Activated naive CD4-positive, alpha-beta T cell treated with anti-CD3 and anti-CD28 coated beads for 36 hours (primary cell): ENCODE results near the gene KCNK15. TPM values are rescaled to one million over a fixed set of nuclear protein-coding genes. Genes with fewer than 3 reads are reported as not detected.

ENCODE experiments used
- CTCF ChIA-PET: fragments of 350-600 bp; sonication (Branson Sonifier 250); formaldehyde crosslinking; loops from one replicate; lab custom pipeline; 2021; ENCODE audit warnings: antibody characterized with exemption; lab: Charles Lee
- DNase-seq: peaks from one replicate; pipeline ENCODE4 v3.0.0-alpha.2; 2020
- H3K27ac Mint-ChIP-seq: one replicate; pipeline ENCODE4 v1.8.0; 2021; ENCODE audit warnings: mild to moderate bottlenecking, mixed read lengths
- H3K27me3 Mint-ChIP-seq: one replicate; pipeline ENCODE4 v1.8.0; 2021; ENCODE audit warnings: low read depth, mixed read lengths
- H3K36me3 Mint-ChIP-seq: one replicate; pipeline ENCODE4 v1.8.0; 2021; ENCODE audit warnings: low read depth, mixed read lengths
- H3K4me1 Mint-ChIP-seq: one replicate; pipeline ENCODE4 v1.8.0; 2021; ENCODE audit warnings: low read depth, mixed read lengths
- H3K4me3 Mint-ChIP-seq: one replicate; pipeline ENCODE4 v1.8.0; 2021; ENCODE audit warnings: mild to moderate bottlenecking, moderate library complexity, mixed read lengths
- H3K9me3 Mint-ChIP-seq: one replicate; pipeline ENCODE4 v1.8.0; 2021; ENCODE audit warnings: mixed read lengths
- intact Hi-C: fragments of 100-400 bp; cut with micrococcal nuclease; formaldehyde crosslinking; loops from one replicate; pipeline ENCODE4 v1.15.1; 2023
- total RNA-seq, 2 experiments: library from RNA; stranded (reverse); gene quantifications; one replicate each; pipeline ENCODE4 v1.2.3, GENCODE V29; 2021

Gene KCNK15
- total RNA-seq, 2 experiments from 2014 or later = 0.96 to 1.0 TPM

GRCh38 chr20:44717986-44718385 is 27.7 kb upstream of the KCNK15 start:
- CTCF ChIA-PET = interaction anchor here (0.7 kb wide), 1 partner anchor 16 kb away, joined by 3 read pairs; no protein-coding TSS in a partner anchor
- Mint-ChIP-seq H3K27ac (no peak overlapping the region), H3K9me3 (no peaks in the 10 kb centered on the region), H3K27me3 (no peaks in the 10 kb centered on the region), H3K4me3 (no peak overlapping the region), H3K4me1 (no peaks in the 10 kb centered on the region), H3K36me3 (no peaks in the 10 kb centered on the region)
- no peak for DNase-seq
- intact Hi-C loops = no loop called here

GRCh38 chr20:44719841-44720240 is 25.8 kb upstream of the KCNK15 start:
- H3K9me3 Mint-ChIP-seq = no peaks in the 10 kb centered on the region
- H3K27ac Mint-ChIP-seq = no peak overlapping the region
- DNase-seq = no peak
- H3K27me3 Mint-ChIP-seq = no peaks in the 10 kb centered on the region
- CTCF ChIA-PET = no interaction called here
- no peak overlapping the region for H3K4me3 Mint-ChIP-seq
- H3K36me3 Mint-ChIP-seq = no peaks in the 10 kb centered on the region
- intact Hi-C loops = no loop called here
- no peaks in the 10 kb centered on the region for H3K4me1 Mint-ChIP-seq

DNA sequence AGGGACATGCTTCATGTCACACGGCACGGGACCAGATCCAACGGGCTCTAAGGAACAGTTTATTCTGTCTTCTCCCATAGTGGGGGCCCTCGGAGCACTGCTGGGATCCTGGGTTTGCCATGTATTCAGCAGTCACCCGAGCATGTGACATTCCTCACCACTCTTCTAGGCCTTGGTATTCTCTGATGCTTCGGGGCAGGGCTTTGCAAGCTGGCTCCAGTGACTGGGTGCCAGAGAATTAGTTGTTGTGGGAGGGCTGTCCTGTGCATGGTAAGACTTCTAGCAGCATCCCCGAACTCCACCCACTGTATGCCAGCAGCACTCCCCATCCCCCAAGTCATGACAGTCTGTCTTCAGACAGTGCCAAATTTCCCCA is 25.1 kb upstream of the KCNK15 start:
- Mint-ChIP-seq H3K27me3 (no peaks in the 10 kb centered on the region), H3K4me1 (no peaks in the 10 kb centered on the region), H3K27ac (no peak overlapping the region), H3K9me3 (no peaks in the 10 kb centered on the region), H3K36me3 (no peaks in the 10 kb centered on the region), H3K4me3 (no peak overlapping the region)
- intact Hi-C loops = no loop called here
- no peak for DNase-seq
- CTCF ChIA-PET = no interaction called here

GRCh38 chr20:44720997-44721784 is 24.5 kb upstream of the KCNK15 start:
- Mint-ChIP-seq H3K4me3 (no peak overlapping the region), H3K9me3 (no peaks in the 10 kb centered on the region), H3K4me1 (no peaks in the 10 kb centered on the region), H3K36me3 (no peaks in the 10 kb centered on the region), H3K27me3 (no peaks in the 10 kb centered on the region), H3K27ac (no peak overlapping the region)
- DNase-seq = no peak
- intact Hi-C loops = no loop called here
- CTCF ChIA-PET = interaction anchor here (0.6 kb wide), 1 partner anchor 605 kb away, joined by 3 read pairs; no protein-coding TSS in a partner anchor

DNA sequence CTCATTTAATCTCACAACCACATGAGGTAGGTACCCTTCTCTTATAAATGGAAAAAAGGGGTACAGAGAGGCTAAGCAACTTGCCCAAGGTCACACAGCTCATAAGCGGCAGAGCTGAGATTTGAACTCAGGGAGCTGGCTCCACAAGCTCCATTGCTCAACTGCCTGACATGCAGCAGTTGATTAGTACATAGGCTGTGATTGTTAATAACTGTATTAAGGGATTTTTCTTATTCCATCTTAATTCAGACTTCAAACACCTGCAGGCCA is 23.9 kb upstream of the KCNK15 start:
- H3K36me3 Mint-ChIP-seq = no peaks in the 10 kb centered on the region
- intact Hi-C loops = no loop called here
- no peaks in the 10 kb centered on the region for H3K9me3 Mint-ChIP-seq
- DNase-seq = no peak
- H3K27ac Mint-ChIP-seq = no peak overlapping the region
- H3K4me3 Mint-ChIP-seq = no peak overlapping the region
- CTCF ChIA-PET = interaction anchor here (0.6 kb wide), 1 partner anchor 605 kb away, joined by 3 read pairs; no protein-coding TSS in a partner anchor
- H3K27me3 Mint-ChIP-seq = no peaks in the 10 kb centered on the region
- H3K4me1 Mint-ChIP-seq = no peaks in the 10 kb centered on the region

- intact Hi-C loops = no loop called here
- Mint-ChIP-seq H3K4me1 (no peaks in the 10 kb centered on the region), H3K9me3 (no peaks in the 10 kb centered on the region), H3K27ac (no peak overlapping the region), H3K36me3 (no peaks in the 10 kb centered on the region), H3K4me3 (no peak overlapping the region), H3K27me3 (no peaks in the 10 kb centered on the region)
- no peak for DNase-seq
- CTCF ChIA-PET = no interaction called here
Measured at GRCh38 chr20:44722990-44723389, 22.7 kb upstream of the KCNK15 start.

GRCh38 chr20:44723391-44723790 is 22.3 kb upstream of the KCNK15 start:
- H3K27me3 Mint-ChIP-seq = no peaks in the 10 kb centered on the region
- no peaks in the 10 kb centered on the region for H3K36me3 Mint-ChIP-seq
- no peak for DNase-seq
- H3K4me1 Mint-ChIP-seq = no peaks in the 10 kb centered on the region
- CTCF ChIA-PET = no interaction called here
- H3K9me3 Mint-ChIP-seq = no peaks in the 10 kb centered on the region
- H3K27ac Mint-ChIP-seq = no peak overlapping the region
- intact Hi-C loops = no loop called here
- H3K4me3 Mint-ChIP-seq = no peak overlapping the region

DNA sequence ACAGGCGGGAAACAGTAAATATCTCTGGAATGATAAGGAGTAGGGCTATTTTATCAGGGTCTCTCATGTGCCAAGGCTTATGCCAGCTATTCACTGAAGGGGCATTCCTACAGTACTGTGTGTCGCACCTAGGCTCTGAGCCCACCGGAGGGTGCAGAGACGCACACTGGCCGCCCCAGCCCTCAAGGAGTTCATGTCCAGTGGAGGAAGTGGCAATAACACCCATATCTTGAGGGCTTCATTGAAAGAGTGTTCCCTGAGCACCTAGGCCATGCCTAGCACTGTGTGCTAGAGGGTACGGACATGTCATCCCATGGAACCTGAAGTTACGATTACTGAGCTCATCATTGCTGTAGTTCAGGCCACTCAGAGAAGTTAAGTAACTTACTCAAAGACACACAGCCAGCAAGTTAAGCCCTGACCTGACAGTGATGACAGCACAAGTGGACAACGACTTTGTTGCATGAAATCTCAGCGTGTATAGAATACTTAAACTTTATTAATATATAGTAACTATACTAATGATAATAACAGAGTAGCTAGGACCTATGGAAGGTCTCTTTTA is 21.8 kb upstream of the KCNK15 start:
- DNase-seq = no peak
- Mint-ChIP-seq H3K27me3 (no peaks in the 10 kb centered on the region), H3K4me3 (no peak overlapping the region), H3K4me1 (no peaks in the 10 kb centered on the region), H3K36me3 (no peaks in the 10 kb centered on the region), H3K9me3 (no peaks in the 10 kb centered on the region), H3K27ac (no peak overlapping the region)
- CTCF ChIA-PET = no interaction called here
- intact Hi-C loops = no loop called here

- H3K9me3 Mint-ChIP-seq = no peaks in the 10 kb centered on the region
- no peaks in the 10 kb centered on the region for H3K27me3 Mint-ChIP-seq
- intact Hi-C loops = no loop called here
- H3K27ac Mint-ChIP-seq = no peak overlapping the region
- H3K4me1 Mint-ChIP-seq = no peaks in the 10 kb centered on the region
- no peak overlapping the region for H3K4me3 Mint-ChIP-seq
- no peaks in the 10 kb centered on the region for H3K36me3 Mint-ChIP-seq
- CTCF ChIA-PET = interaction anchor here (1.6 kb wide), 1 partner anchor 39 kb away, joined by 5 read pairs; no protein-coding TSS in a partner anchor
- no peak for DNase-seq
Measured at GRCh38 chr20:44724423-44725091, 21.1 kb upstream of the KCNK15 start.

DNA sequence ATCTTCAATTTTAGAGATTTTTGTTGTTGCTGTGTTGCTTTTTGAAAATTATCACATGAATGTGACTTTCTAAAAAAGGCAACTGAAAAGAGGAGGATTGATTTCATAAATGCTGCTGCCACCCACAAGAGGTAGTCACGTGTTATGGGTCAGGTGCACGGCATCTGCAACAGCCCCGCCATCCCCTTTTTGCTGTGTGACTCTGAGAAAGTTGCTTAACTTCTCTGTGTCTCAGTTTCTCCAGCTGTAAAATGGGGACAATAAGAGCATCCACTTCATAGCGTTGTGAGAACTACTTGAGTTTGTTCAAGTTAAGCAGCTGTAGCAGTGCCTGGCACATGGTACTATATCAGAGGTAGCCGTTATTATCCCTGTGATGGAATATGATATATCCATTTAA is 19.8 kb upstream of the KCNK15 start:
- Mint-ChIP-seq H3K4me3 (no peak overlapping the region), H3K27ac (no peak overlapping the region), H3K36me3 (no peaks in the 10 kb centered on the region), H3K4me1 (no peaks in the 10 kb centered on the region), H3K9me3 (no peaks in the 10 kb centered on the region), H3K27me3 (no peaks in the 10 kb centered on the region)
- intact Hi-C loops = no loop called here
- CTCF ChIA-PET = interaction anchor here (1.6 kb wide), 1 partner anchor 40 kb away, joined by 5 read pairs; no protein-coding TSS in a partner anchor
- DNase-seq = no peak

DNA sequence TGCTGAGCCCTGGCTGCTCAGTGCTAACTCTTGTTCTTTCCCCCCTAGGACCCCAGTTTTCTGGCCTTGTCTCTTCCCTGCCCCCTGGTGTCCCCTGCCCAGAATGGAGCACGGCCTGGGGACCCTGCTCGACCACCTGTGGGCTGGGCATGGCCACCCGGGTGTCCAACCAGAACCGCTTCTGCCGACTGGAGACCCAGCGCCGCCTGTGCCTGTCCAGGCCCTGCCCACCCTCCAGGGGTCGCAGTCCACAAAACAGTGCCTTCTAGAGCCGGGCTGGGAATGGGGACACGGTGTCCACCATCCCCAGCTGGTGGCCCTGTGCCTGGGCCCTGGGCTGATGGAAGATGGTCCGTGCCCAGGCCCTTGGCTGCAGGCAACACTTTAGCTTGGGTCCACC is 18.6 kb upstream of the KCNK15 start:
- H3K9me3 Mint-ChIP-seq = no peaks in the 10 kb centered on the region
- CTCF ChIA-PET = no interaction called here
- no peaks in the 10 kb centered on the region for H3K36me3 Mint-ChIP-seq
- intact Hi-C loops = no loop called here
- H3K27me3 Mint-ChIP-seq = no peaks in the 10 kb centered on the region
- H3K4me1 Mint-ChIP-seq = peaks cover 2% of the 10 kb centered on the region
- no peak overlapping the region for H3K4me3 Mint-ChIP-seq
- no peak for DNase-seq
- H3K27ac Mint-ChIP-seq = no peak overlapping the region

DNA sequence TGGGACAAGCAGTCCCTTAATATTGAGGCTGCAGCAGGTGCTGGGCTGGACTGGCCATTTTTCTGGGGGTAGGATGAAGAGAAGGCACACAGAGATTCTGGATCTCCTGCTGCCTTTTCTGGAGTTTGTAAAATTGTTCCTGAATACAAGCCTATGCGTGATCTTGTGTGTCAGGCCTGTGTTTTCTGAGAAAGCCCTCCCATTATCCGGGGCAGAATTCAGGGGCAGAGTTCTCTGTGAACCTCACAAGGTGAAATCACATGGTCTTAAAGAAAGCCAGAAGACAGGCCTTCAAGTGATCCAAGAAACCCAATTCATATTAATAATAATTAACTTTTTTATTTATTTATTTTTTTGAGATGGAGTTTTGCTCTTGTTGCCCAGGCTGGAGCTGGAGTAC is 18.0 kb upstream of the KCNK15 start:
- Mint-ChIP-seq H3K27ac (no peak overlapping the region), H3K27me3 (no peaks in the 10 kb centered on the region), H3K4me1 (peaks cover 8% of the 10 kb centered on the region), H3K36me3 (no peaks in the 10 kb centered on the region), H3K9me3 (no peaks in the 10 kb centered on the region), H3K4me3 (no peak overlapping the region)
- CTCF ChIA-PET = no interaction called here
- no peak for DNase-seq
- intact Hi-C loops = no loop called here
